DMS 273 treated with DMSO at 0.1 percent for 48 hours (cell line): ENCODE data around the gene TMEM109.

Experiments
- DNase-seq: peaks from one replicate; lab custom pipeline; 2025; lab: John Stamatoyannopoulos, UW

TMEM109 gene

GRCh38 chr11:60942219-60942618 is 28.3 kb downstream of the TMEM109 start:
- DNase-seq, result no peak

GRCh38 chr11:60942970-60943565 is 29.1 kb downstream of the TMEM109 start:
- DNase-seq, result no peak

GRCh38 chr11:60944490-60945294 is 30.7 kb downstream of the TMEM109 start:
- DNase-seq, result no peak

- no peak for DNase-seq
These were observed 31.3 kb downstream of the TMEM109 start for GRCh38 chr11:60945295-60945667.

GRCh38 chr11:60946601-60947264 is 32.8 kb downstream of the TMEM109 start:
- DNase-seq, result no peak

GRCh38 chr11:60947700-60948099 is 33.7 kb downstream of the TMEM109 start:
- DNase-seq, result no peak

GRCh38 chr11:60948250-60948649 is 34.3 kb downstream of the TMEM109 start:
- no peak for DNase-seq

- DNase-seq, result no peak
These were observed 36.1 kb downstream of the TMEM109 start for GRCh38 chr11:60950024-60950423.

GRCh38 chr11:60950933-60951605 is 37.1 kb downstream of the TMEM109 start:
- no peak for DNase-seq

GRCh38 chr11:60951606-60951903 is 37.6 kb downstream of the TMEM109 start:
- no peak for DNase-seq

- no peak for DNase-seq
These were observed 38.2 kb downstream of the TMEM109 start, which contains the start of gene SLC15A3 for GRCh38 chr11:60951904-60952741. Gene SLC15A3, minus strand, starts transcription at chr11:60952176. Its CDS starts 625 bp downstream, at chr11:60951551.

GRCh38 chr11:60952742-60953170 is 38.8 kb downstream of the TMEM109 start:
- DNase-seq, result no peak

- DNase-seq, result no peak
These were observed 39.8 kb downstream of the TMEM109 start for GRCh38 chr11:60953781-60954180.

GRCh38 chr11:60954421-60954820 is 40.5 kb downstream of the TMEM109 start:
- no peak for DNase-seq

GRCh38 chr11:60955571-60955970 is 41.6 kb downstream of the TMEM109 start:
- DNase-seq, result no peak

- DNase-seq, result no peak
These were observed 43.2 kb downstream of the TMEM109 start for GRCh38 chr11:60957188-60957587.

GRCh38 chr11:60959431-60959830 is 45.5 kb downstream of the TMEM109 start:
- no peak for DNase-seq

GRCh38 chr11:60960405-60960804 is 46.4 kb downstream of the TMEM109 start:
- no peak for DNase-seq

- DNase-seq, result no peak
These were observed 50.8 kb downstream of the TMEM109 start for GRCh38 chr11:60964801-60965200.

- DNase-seq, result no peak
These were observed 52.9 kb downstream of the TMEM109 start for GRCh38 chr11:60966890-60967289.

- no peak for DNase-seq
These were observed 54.3 kb downstream of the TMEM109 start for GRCh38 chr11:60968223-60968622.

GRCh38 chr11:60970369-60970774 is 56.4 kb downstream of the TMEM109 start:
- no peak for DNase-seq
